Endothelial cell of umbilical vein (primary cell): Measurements from ENCODE around the gene ITIH2. TPM values are rescaled to one million over a fixed set of nuclear protein-coding genes. Genes with fewer than 3 reads are reported as not detected.

Experiments used
- BruUV-seq: library from RNA; stranded (reverse); fragments of 400-500 nt; replicated peaks from 2 replicates; lab custom pipeline; 2021; lab: Mats Ljungman, UMichigan
- CTCF ChIA-PET: fragments of 300-600, 350-600 bp; sonication (Branson Sonifier 250); formaldehyde crosslinking; loops from one replicate; lab custom pipeline; 2021; ENCODE audit warnings: antibody characterized with exemption, inconsistent platforms; lab: Charles Lee
- POLR2A ChIA-PET: fragments of 300-600, 350-600 bp; sonication (Branson Sonifier 250); formaldehyde crosslinking; loops from one replicate; lab custom pipeline; 2021; ENCODE audit warnings: antibody characterized with exemption, inconsistent platforms; lab: Charles Lee
- DNase-seq: peaks from one replicate; pipeline ENCODE4 v3.0.0-alpha.2; 2011; ENCODE audit warnings: low read depth, low spot score
- FAIRE-seq: peaks from 2 replicates; lab custom pipeline; 2011; peaks lifted over from hg19 to GRCh38; lab: Jason Lieb, UNC
- H2AFZ ChIP-seq: 2 replicates; pipeline ENCODE4 v1.6.0; 2012; ENCODE audit warnings: low read depth, low read length, control low read depth, inconsistent platforms
- H3K27ac ChIP-seq: 2 replicates; pipeline ENCODE4 v1.5.1; 2011; ENCODE audit warnings: low read depth, mild to moderate bottlenecking, control low read depth, low read length, moderate library complexity; ENCODE audit not compliant: insufficient read depth
- H3K27me3 ChIP-seq, 2 experiments: 2 replicates each; pipeline versions ENCODE4 v1.6.0 to v1.6.1; 2011; ENCODE audit warnings: low read length in 2 of 2, mixed read lengths in 1 of 2; ENCODE audit not compliant: control insufficient read depth in 2 of 2, insufficient read depth in 2 of 2
- H3K36me3 ChIP-seq, 2 experiments: 2 replicates in 1 of 2; 3 replicates in 1 of 2; pipeline ENCODE4 v1.5.1; 2011; ENCODE audit warnings: low read length in 2 of 2, mild to moderate bottlenecking in 1 of 2, moderate library complexity in 1 of 2; ENCODE audit not compliant: control insufficient read depth in 2 of 2, insufficient read depth in 2 of 2; ENCODE audit errors: extremely low read depth in 1 of 2
- H3K4me1 ChIP-seq: 3 replicates; pipeline ENCODE4 v1.5.1; 2011; ENCODE audit warnings: mild to moderate bottlenecking, low read length; ENCODE audit not compliant: control insufficient read depth, insufficient read depth; ENCODE audit errors: extremely low read depth
- H3K4me2 ChIP-seq: 2 replicates; pipeline ENCODE4 v1.6.1; 2011; ENCODE audit warnings: low read length, control low read depth, mixed read lengths; ENCODE audit not compliant: insufficient read depth
- H3K4me3 ChIP-seq, 3 experiments: fragments of 200-600 bp in 1 of 3; sonication (generic), shearing (Covaris generic) in 1 of 3; replicated peaks in 1 of 3; 2 replicates each; pipeline ENCODE4 v1.5.1; 2011 to 2016; ENCODE audit warnings: control low read depth in 3 of 3, low read length in 3 of 3, mild to moderate bottlenecking in 2 of 3, inconsistent platforms in 1 of 3, low read depth in 1 of 3, moderate library complexity in 1 of 3; ENCODE audit not compliant: insufficient read depth in 1 of 3
- H3K79me2 ChIP-seq: 2 replicates; pipeline ENCODE4 v1.6.0; 2012; ENCODE audit warnings: low read length, inconsistent platforms; ENCODE audit not compliant: control insufficient read depth, insufficient read depth
- H3K9ac ChIP-seq: replicated peaks from 2 replicates; pipeline ENCODE3; 2011; ENCODE audit warnings: low read length, control low read depth; ENCODE audit not compliant: insufficient read depth; ENCODE audit errors: extremely low read depth
- H3K9me1 ChIP-seq: replicated peaks from 3 replicates; pipeline ENCODE4 v1.6.0; 2011; ENCODE audit warnings: mild to moderate bottlenecking, low read length; ENCODE audit not compliant: control insufficient read depth, insufficient read depth; ENCODE audit errors: extremely low read depth
- H3K9me3 ChIP-seq: replicated peaks from 2 replicates; pipeline ENCODE4 v1.5.1; 2012; ENCODE audit warnings: low read length, inconsistent platforms; ENCODE audit not compliant: control insufficient read depth, insufficient read depth
- H4K20me1 ChIP-seq: replicated peaks from 2 replicates; pipeline ENCODE3; 2011; ENCODE audit warnings: mild to moderate bottlenecking, low read length; ENCODE audit not compliant: control insufficient read depth, insufficient read depth; ENCODE audit errors: extremely low read depth
- CTCF ChIP-seq, 2 donors: IDR thresholded peaks; 1 replicate in 1 of 2; 2 replicates in 1 of 2; pipeline ENCODE4 v1.5.1; 2011; ENCODE audit warnings: low read length in 2 of 2, mild to moderate bottlenecking in 2 of 2, moderate library complexity in 2 of 2, control low read depth in 1 of 2, inconsistent platforms in 1 of 2, low read depth in 1 of 2; ENCODE audit not compliant: insufficient read depth in 1 of 2; ENCODE audit errors: extremely low read depth in 1 of 2
- EZH2 ChIP-seq: IDR thresholded peaks from 2 replicates; pipeline ENCODE4 v1.6.1; 2012; ENCODE audit warnings: borderline replicate concordance, low read depth, mild to moderate bottlenecking, moderate library complexity, low read length, inconsistent platforms; ENCODE audit not compliant: severe bottlenecking
- FOS ChIP-seq: IDR thresholded peaks from 2 replicates; pipeline ENCODE4 v1.6.1; 2011; ENCODE audit warnings: mild to moderate bottlenecking, low read length, moderate library complexity, borderline replicate concordance; ENCODE audit not compliant: insufficient read depth
- GATA2 ChIP-seq: IDR thresholded peaks from 2 replicates; pipeline ENCODE4 v1.7.0; 2011; ENCODE audit warnings: low read depth, mild to moderate bottlenecking, moderate library complexity, mixed read lengths, low read length; ENCODE audit not compliant: insufficient read length, insufficient read depth
- JUN ChIP-seq: IDR thresholded peaks from 2 replicates; pipeline ENCODE4 v1.6.1; 2011; ENCODE audit warnings: borderline replicate concordance, low read depth; ENCODE audit not compliant: insufficient read length, insufficient read depth
- MAX ChIP-seq: IDR thresholded peaks from 2 replicates; pipeline ENCODE4 v1.6.1; 2011; ENCODE audit not compliant: insufficient read depth, insufficient read length
- MYC ChIP-seq: IDR thresholded peaks from one replicate; pipeline ENCODE4 v1.6.1; 2011; ENCODE audit warnings: mild to moderate bottlenecking, low read depth, low read length
- POLR2A ChIP-seq: IDR thresholded peaks from 2 replicates; pipeline ENCODE4 v1.6.1; 2012; ENCODE audit warnings: low read depth, mild to moderate bottlenecking, control low read depth, low read length
- POLR2AphosphoS5 ChIP-seq: IDR thresholded peaks from 2 replicates; pipeline ENCODE4 v1.6.1; 2012; ENCODE audit warnings: low read depth, mild to moderate bottlenecking, control low read depth, low read length, moderate library complexity; ENCODE audit not compliant: insufficient read depth
- dilution Hi-C: fragments of 300-500 bp; cut with MboI; formaldehyde crosslinking; loops from one replicate; pipeline ENCODE4 v1.15.0; 2019; ENCODE audit warnings: low sequenced_read_pairs; ENCODE audit not compliant: extremely low pct_ligation_motif_present
- intact Hi-C: fragments of 100-400 bp; cut with micrococcal nuclease; formaldehyde crosslinking; loops from one replicate; pipeline ENCODE4 v1.10.0; 2022
- polyA plus RNA-seq, 4 experiments: library from polyadenylated mRNA; depleted of rRNA in 3 of 4; stranded (reverse) in 3 of 4; unstranded in 1 of 4; fragments of >200 nt; gene quantifications; 2 replicates each; pipeline versions ENCODE4 v1.2.1 to v1.2.3, GENCODE V29; 2011 to 2012; ENCODE audit warnings: missing spikeins in 1 of 4
- total RNA-seq: library from RNA; stranded (reverse); gene quantifications from 2 replicates; pipeline ENCODE4 v1.2.3, GENCODE V29; 2021

The ITIH2 gene
- total and polyA plus RNA-seq, 2 donors (not counting 3 experiments of a cell fraction or from before 2014, with no cell fraction given) = not detected

DNA sequence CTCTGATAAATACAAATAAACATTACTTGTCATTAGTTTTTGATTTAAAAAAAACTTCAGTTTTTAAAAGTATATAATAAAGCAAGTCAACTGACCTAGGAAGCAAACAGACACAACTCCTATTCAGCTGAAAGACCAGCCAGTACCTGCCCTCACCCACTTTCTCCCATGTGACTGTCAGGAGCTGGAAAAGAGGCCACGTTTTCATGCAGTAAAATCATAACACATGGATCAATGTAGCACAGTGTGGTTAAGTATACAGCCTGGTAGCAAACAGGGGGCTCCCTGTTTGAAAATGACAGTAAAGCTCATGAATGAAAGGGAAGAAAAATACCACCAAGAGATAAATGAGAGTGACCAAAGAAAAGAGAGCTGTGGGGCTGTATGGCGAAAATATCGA, 63.1 kb downstream of the ITIH2 start:
- BruUV-seq = no TSS peak
- Histone ChIP-seq H3K9ac (no peak overlapping the region), H3K9me1 (no peaks in the 10 kb centered on the region), H3K4me1 (peaks cover 4% of the 10 kb centered on the region), H3K36me3 (peaks cover 14 to 17% of the 10 kb centered on the region in 2 experiments), H3K79me2 (no peaks in the 10 kb centered on the region), H3K9me3 (no peaks in the 10 kb centered on the region), H3K27me3 (no peaks in the 10 kb centered on the region), H3K4me3 (no peak overlapping the region), H2AFZ (no peak overlapping the region), H3K27ac (no peak overlapping the region), H3K4me2 (no peak overlapping the region), H4K20me1 (no peaks in the 10 kb centered on the region)
- DNase-seq (no peak), FAIRE-seq (no peak)
- ChIA-PET POLR2A (no interaction called here), CTCF (no interaction called here)
- dilution Hi-C loops = no loop called here
- TF ChIP-seq CTCF (IDR thresholded peaks at IDR 0.05; ENCODE audit: extremely low read depth in 1 of 2, insufficient read depth in 1 of 2, low read depth in 1 of 2, low read length in 2 of 2) (no peak), POLR2AphosphoS5 (no peak), MYC (no peak), MAX (no peak), POLR2A (no peak), EZH2 (no peak), GATA2 (no peak), FOS (no peak), JUN (no peak)
- intact Hi-C loops = no loop called here
